ENCODE measurements around the gene CDC42SE2.

DNA sequence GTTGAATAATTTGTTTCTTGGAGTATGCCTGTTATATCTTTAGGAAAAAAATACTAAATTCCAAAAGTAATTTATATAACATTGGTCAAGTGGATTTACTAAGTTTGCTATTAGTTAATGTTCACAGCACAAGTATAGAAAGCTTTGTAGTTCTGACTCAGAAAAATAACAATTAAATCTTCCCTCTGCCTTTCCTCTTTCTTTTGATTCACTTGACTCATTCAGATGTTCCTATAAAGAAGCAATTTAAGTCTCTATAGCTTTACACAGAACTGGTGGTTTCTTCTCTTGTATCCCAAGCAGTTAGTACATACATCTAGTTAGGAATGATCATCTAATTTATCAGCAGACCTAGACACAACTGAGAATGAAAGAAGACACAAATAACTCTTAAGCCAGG, 4.5 kb upstream of the CDC42SE2 start:
- TF ChIP-seq, protein P1, sequence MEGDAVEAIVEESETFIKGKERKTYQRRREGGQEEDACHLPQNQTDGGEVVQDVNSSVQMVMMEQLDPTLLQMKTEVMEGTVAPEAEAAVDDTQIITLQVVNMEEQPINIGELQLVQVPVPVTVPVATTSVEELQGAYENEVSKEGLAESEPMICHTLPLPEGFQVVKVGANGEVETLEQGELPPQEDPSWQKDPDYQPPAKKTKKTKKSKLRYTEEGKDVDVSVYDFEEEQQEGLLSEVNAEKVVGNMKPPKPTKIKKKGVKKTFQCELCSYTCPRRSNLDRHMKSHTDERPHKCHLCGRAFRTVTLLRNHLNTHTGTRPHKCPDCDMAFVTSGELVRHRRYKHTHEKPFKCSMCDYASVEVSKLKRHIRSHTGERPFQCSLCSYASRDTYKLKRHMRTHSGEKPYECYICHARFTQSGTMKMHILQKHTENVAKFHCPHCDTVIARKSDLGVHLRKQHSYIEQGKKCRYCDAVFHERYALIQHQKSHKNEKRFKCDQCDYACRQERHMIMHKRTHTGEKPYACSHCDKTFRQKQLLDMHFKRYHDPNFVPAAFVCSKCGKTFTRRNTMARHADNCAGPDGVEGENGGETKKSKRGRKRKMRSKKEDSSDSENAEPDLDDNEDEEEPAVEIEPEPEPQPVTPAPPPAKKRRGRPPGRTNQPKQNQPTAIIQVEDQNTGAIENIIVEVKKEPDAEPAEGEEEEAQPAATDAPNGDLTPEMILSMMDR (IDR thresholded peaks at IDR 0.05; ENCODE audit: insufficient read depth, low read length, poor library complexity, severe bottlenecking) = no peak
- no peak for TF ChIP-seq EZH2phosphoT487 (conservative IDR thresholded peaks at IDR 0.05; ENCODE audit: low read length)
